ENCODE results near the gene HIC2.
"Not testable (repeated sequence)": the region's sequence is repeated elsewhere in the genome, so short reads cannot be mapped to it uniquely, and the experiment has no call there.

- not testable (repeated sequence) for TF ChIP-seq EZH2 (IDR thresholded peaks at IDR 0.05; ENCODE audit: insufficient read depth, poor library complexity, severe bottlenecking); EZH2phosphoT487 (IDR thresholded peaks at IDR 0.05; ENCODE audit: insufficient read depth, low read depth)
Measured at GRCh38 chr22:21402763-21403314, 14.3 kb upstream of the HIC2 start.

Data from GM23248 (cell line).